AG09309 (cell line): ENCODE measurements around the gene ATP1A4.

ENCODE experiments used
- DNase-seq: peaks from one replicate; pipeline ENCODE4 v3.0.0-alpha.2; 2010; ENCODE audit warnings: low read depth
- H3K4me3 ChIP-seq: 2 replicates; pipeline ENCODE4 v1.5.1; 2011; ENCODE audit warnings: mild to moderate bottlenecking, low read depth, low read length, moderate library complexity; ENCODE audit not compliant: control insufficient read depth
- TF ChIP-seq, protein P1 (sequence below): IDR thresholded peaks from 2 replicates; pipeline ENCODE4 v1.5.1; 2011; ENCODE audit warnings: mild to moderate bottlenecking, low read depth, low read length, inconsistent platforms; ENCODE audit not compliant: insufficient read depth, control insufficient read depth; ENCODE audit errors: missing control alignments

The ATP1A4 gene

DNA sequence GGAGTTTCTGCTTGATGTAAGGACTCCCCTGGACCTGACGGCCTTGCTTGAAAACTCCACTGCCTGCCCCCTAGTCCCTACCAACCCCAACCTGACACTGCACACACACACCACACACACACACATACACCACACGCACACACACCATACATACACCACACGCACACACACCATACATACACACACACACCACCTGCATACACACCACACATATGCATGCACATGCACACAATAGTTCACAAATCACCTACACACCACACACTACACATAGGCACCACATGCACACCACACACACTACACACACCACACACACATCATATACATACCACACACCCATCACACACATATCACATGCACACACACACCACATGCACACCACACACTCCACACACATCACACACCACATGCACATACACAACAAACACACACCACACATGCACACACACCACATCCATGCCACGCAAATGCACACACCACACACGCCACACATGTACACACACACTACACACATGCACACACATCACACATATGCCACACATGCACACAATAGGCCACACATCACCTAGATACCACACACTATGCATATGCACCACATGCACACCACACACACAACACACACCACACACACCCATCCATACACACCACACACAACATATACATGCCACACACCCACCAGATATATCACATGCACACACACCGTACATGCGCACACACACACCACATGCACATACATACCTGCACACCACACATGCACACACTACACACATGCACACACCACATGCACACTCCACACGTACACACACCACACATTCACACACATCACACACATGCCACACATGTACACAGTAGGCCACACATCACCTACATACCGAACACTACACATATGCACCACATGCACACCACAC, 42.7 kb downstream of the ATP1A4 start:
- DNase-seq, result no peak
- H3K4me3 ChIP-seq, result no peak overlapping the region
- TF ChIP-seq, protein P1, sequence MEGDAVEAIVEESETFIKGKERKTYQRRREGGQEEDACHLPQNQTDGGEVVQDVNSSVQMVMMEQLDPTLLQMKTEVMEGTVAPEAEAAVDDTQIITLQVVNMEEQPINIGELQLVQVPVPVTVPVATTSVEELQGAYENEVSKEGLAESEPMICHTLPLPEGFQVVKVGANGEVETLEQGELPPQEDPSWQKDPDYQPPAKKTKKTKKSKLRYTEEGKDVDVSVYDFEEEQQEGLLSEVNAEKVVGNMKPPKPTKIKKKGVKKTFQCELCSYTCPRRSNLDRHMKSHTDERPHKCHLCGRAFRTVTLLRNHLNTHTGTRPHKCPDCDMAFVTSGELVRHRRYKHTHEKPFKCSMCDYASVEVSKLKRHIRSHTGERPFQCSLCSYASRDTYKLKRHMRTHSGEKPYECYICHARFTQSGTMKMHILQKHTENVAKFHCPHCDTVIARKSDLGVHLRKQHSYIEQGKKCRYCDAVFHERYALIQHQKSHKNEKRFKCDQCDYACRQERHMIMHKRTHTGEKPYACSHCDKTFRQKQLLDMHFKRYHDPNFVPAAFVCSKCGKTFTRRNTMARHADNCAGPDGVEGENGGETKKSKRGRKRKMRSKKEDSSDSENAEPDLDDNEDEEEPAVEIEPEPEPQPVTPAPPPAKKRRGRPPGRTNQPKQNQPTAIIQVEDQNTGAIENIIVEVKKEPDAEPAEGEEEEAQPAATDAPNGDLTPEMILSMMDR, result no peak

DNA sequence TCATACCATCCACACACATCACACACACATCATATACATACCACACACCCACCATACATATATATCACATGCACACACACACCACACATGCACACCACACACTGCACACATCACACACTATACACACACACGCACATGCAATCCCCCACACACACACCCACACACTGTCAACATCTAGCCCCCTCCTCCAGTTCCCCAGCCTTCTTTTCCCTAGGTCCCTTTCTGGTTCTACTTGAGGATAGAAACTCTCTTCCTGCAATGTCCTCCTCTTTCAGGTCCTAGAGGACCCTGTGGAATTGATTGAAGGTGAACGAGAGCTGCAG, 43.3 kb downstream of the ATP1A4 start:
- no peak for DNase-seq
- no peak overlapping the region for H3K4me3 ChIP-seq
- TF ChIP-seq, protein P1, result no peak

DNA sequence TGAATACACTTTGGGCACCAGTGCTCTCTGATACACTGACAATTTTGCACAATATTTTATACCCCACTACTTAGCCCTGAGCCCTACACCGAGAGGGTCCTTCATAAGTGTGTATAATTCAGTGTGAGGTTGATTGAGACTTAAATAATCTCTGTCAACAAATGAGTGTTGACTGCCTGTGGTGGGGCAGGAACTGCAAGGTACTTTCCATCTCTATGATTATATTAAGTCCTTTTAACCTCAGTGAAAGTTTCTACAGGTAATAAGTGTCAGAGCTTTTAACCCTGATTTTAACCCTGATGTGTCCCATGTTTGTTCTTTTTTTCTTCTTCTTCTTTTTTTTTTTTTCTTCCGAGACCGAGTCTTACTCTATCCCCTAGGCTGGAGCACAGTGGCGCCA, 44.7 kb downstream of the ATP1A4 start:
- DNase-seq, result no peak
- H3K4me3 ChIP-seq, result no peak overlapping the region
- TF ChIP-seq, protein P1, result no peak

DNA sequence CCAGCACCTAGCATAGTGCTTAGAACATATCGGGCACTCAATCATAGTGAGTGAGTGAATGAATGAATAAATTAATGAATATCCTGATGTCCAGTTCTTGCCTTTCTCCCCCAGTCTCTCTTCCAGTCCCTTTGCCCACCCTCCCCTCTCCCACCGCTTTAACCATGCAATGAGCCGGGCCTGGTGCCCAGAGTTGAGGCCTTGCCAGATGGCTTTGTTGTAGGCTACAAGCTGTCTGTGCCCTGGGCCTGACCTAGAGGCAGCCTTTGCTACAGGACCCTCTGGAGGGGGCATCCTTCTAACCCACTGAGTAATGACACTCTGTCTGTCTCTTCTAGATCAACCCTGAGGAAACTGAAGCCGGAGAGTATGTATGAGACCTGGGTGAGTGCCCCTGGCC, 45.8 kb downstream of the ATP1A4 start:
- DNase-seq, result no peak
- TF ChIP-seq, protein P1, result no peak
- no peak overlapping the region for H3K4me3 ChIP-seq

DNA sequence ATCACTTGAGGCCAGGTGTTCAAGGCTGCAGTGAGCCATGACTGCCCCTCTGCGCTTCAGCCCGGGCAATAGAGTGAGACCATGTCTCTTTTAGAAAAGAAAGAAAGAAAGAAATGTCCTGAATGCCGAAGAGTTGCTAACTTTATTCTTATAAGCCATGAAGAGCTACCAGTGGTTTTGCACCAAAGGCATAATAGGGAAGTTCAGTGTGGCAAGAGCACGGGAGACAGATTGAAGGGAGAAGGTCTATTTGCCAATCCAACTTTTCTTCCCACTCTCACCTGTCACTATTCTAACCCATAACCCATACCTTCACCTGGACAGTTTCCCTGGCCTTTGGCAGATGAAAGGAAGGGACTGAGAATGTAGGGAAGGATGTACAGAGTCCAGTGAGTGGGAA, 49.4 kb downstream of the ATP1A4 start:
- TF ChIP-seq, protein P1, result no peak
- no peak for DNase-seq
- no peak overlapping the region for H3K4me3 ChIP-seq

DNA sequence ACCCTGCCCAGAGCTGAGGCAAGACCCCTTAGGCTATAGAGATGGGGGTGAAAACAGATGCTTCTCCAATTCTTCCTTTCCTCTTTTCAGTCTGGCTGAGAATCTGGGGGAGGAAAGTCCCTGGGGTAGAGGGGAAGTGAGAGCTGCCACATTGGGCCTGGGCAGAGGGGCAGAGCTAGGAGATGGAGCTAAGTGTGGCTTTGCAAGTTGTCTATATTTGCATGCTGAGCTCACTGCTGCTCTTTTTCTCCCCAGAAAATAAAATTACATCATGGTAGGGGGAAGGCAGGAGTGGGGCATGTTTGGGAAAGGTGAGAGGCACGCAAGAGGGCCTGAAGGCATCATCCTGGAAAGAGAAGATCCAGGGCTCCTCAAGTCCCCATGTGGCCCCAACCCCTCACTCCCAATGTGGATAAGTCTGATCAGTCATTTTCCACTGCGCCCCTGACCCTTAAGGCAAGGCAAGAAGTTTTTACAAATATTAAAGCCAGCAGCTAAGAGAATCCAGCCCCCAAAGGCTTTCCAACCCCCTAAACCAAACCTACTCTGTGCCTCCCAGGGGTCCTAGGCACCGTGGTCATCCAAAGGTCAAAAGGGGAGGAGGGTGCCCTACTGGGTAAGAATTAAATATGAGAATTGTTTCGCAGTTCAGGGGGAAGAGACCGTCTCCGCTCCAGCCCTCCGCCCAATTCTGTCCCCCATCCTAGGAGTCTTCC, 53.3 kb downstream of the ATP1A4 start:
- TF ChIP-seq, protein P1, result no peak
- H3K4me3 ChIP-seq, result peak overlapping the region; percentile 41
- no peak for DNase-seq
